22Rv1 (cell line): Measurements from ENCODE around the gene TOMM20.
"Not testable (repeated sequence)": the region's sequence is repeated elsewhere in the genome, so short reads cannot be mapped to it uniquely, and the experiment has no call there.

Source experiments
- H3K27ac ChIP-seq: fragments of 450-650 bp; 2 replicates; pipeline ENCODE4 v1.5.1; 2017
- ZFX ChIP-seq: fragments of 450-650 bp; IDR thresholded peaks from 2 replicates; pipeline ENCODE4 v1.6.1; 2017; ENCODE audit warnings: antibody characterized with exemption, borderline replicate concordance
- TF ChIP-seq, protein P1 (sequence below): fragments of 450-650 bp; IDR thresholded peaks from 2 replicates; pipeline ENCODE4 v1.5.1; 2017; ENCODE audit warnings: mild to moderate bottlenecking

The TOMM20 gene

DNA sequence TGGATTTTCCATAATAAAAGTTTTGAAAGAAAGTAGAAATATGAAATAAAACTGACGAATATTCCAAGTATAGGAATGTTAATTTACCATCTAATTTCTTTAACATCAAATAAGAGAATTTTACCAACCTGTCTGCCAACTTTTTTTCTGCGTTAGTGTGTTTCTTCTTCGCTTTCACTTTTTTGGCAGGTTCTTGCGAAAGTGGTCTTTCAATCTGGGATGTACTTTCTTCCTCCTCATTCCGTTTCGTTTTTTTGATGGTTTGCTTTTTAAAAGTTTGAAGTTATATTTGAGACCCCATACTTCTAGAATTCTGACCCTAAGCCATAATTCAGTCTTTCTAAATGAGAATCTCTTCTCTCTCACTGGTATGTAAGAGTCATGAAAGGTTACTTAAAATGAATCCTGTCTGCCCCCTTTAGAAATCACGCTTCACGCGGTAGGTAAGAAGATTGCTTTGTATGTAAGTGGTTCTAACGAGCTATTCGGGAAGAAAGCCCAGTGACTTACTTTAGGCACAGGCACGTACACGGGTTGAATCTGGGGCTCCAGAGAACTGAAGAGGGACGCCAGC, 31.8 kb upstream of the TOMM20 start:
- H3K27ac ChIP-seq, result peak overlapping the region; percentile 92
- TF ChIP-seq, protein P1, sequence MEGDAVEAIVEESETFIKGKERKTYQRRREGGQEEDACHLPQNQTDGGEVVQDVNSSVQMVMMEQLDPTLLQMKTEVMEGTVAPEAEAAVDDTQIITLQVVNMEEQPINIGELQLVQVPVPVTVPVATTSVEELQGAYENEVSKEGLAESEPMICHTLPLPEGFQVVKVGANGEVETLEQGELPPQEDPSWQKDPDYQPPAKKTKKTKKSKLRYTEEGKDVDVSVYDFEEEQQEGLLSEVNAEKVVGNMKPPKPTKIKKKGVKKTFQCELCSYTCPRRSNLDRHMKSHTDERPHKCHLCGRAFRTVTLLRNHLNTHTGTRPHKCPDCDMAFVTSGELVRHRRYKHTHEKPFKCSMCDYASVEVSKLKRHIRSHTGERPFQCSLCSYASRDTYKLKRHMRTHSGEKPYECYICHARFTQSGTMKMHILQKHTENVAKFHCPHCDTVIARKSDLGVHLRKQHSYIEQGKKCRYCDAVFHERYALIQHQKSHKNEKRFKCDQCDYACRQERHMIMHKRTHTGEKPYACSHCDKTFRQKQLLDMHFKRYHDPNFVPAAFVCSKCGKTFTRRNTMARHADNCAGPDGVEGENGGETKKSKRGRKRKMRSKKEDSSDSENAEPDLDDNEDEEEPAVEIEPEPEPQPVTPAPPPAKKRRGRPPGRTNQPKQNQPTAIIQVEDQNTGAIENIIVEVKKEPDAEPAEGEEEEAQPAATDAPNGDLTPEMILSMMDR, result no peak
- no peak for TF ChIP-seq ZFX

DNA sequence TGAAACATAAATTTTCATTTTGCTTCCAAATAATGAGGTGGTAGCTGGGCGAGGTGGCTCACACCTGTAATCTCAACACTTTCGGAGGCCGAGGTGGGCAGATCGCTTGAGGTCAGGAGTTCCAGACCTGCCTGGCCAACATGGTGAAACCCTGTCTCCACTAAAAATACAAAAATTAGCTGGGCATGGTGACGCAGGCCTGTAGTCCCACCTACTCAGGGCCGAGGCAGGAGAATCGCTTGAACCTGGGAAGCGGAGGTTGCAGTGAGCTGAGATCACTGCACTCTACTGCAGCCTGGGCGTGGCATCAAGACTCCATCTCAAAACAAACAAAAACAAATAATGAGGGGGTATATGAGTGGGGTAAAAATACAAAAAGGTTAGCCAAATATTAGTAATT, 31.3 kb upstream of the TOMM20 start:
- peak overlapping the region; percentile 92 for H3K27ac ChIP-seq

DNA sequence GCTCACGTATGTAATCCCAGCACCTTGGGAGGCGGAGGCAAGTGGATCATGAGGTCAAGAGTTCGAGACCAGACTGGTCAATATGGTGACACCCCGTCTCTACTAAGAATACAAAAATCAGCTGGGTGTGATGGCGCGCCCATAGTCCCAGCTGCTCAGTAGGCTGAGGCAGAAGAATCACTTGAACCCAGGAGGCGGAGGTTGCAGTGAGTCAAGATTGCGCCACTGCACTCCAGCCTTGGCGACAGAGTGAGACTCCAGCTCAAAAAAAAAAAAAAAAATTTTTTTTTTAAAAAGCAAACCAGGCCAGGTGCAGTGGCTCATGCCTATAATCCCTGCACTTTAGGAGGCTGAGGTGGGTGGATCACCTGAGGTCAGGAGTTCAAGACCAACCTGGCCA, 30.6 kb upstream of the TOMM20 start:
- not testable (repeated sequence) for H3K27ac ChIP-seq

DNA sequence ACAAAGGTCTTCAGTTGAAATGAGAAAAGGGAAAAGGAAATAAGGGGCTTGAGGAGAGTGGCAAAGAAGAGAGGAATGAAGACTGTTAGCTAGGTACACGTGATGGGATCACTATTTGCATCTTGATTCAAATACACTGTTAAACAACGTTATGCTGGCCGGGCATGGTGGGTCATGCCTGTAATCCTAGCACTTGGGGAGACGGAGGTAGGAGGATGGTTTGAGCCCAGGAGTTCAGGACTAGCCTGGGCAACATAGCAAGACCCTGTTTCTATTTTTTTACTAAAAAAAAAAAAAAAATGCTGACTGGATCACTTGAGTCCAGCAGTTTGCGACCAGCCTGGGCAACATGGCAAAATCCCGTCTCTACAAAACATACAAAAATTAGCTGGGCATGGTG, 30.0 kb upstream of the TOMM20 start:
- H3K27ac ChIP-seq, result no peak overlapping the region
- TF ChIP-seq, protein P1, result no peak
- TF ChIP-seq ZFX, result no peak

DNA sequence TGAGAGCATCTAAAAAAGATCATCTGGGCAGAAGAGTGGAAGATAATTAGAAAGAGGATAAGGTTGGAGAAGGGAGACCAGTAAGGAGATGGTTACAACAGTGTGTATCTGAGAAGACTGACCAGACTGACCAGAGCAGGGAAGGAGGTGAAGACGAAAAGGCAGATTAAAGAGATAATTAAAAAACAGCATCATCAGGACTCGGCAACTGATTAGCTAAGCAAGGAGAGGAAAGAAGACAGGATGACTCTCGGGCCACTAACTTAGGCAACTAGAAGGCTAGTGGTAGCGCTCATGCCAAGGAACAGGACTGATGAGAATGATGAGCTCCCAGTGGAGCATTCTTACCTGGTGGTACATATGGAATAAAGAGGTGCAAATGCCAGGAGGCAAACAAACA, 28.5 kb upstream of the TOMM20 start:
- H3K27ac ChIP-seq, result no peak overlapping the region
- no peak for TF ChIP-seq ZFX
- TF ChIP-seq, protein P1, result no peak

DNA sequence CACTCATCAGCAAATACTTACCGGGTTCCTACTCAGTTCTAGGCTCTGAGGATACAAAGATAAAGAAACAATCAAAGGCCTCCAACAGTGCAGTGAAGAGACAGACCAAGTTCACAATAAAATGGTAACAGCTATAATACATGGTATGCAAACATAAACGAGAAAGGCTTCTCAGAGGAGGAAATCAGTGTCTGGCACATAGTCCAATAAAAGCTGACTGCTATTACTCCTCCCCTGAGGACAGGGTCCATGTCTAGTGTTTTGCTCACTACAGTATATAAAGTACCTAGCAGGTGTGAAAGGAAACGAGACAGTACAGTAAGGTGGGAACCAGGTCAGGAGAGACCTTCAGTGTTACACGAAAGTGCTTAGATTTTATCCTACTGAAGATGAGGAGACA, 28.1 kb upstream of the TOMM20 start:
- TF ChIP-seq, protein P1, result no peak
- TF ChIP-seq ZFX, result no peak
- H3K27ac ChIP-seq, result no peak overlapping the region

DNA sequence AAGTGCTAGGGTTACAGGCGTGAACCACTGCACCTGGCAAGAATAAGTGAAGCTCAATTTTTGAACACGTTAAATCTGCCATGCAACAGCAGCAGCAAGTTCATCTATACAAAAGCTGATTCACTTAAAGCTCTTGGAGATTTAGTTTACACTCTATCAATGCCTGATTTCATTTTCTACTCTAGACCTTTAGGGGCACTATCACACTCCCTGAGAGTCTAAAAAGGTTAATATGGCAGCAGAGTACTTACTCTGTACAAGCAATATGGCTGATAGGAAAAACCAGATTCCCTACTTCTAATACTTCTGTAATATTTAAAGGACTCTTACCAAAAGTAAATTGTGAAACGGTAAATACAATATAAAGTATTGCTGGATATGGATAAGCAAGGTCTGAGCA, 27.6 kb upstream of the TOMM20 start:
- no peak overlapping the region for H3K27ac ChIP-seq
- TF ChIP-seq ZFX, result no peak
- TF ChIP-seq, protein P1, result peak; percentile 15; the same call in 1 of the 2 replicates

DNA sequence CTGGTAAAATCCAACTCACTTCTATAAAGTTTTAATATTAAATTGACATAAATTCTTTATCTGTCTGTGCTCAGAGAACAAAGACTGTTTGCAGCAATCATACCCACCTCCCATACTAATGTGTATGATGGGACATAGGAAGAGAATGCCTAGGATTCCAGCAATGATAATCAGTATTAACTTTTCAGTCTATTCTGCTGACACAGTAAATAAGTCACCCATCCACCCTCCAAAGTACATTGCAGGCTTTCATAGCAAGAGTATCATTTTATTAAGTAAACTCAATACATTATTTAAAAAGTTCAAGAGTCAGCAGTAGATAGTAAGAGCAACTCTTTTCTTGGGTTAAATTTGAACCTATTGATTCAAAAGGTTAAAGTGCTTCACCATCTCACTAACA, 23.6 kb upstream of the TOMM20 start:
- TF ChIP-seq, protein P1, result no peak
- no peak for TF ChIP-seq ZFX
- no peak overlapping the region for H3K27ac ChIP-seq
